ENCODE data around the gene ALDOC. TPM values are rescaled to one million over a fixed set of nuclear protein-coding genes. Genes with fewer than 3 reads are reported as not detected.

The ALDOC gene
- total and polyA plus RNA-seq, 10 of the 15 experiments (the other 5 are each of a cell fraction or from before 2014, with no cell fraction given) = 16.0 to 268 (median 78.2) TPM

- ChIA-PET SMC1A (ENCODE audit: uncharacterized antibody, unreplicated experiment) (interaction anchor here (0.8 to 3.5 kb wide), 4 partner anchors 8 to 221 kb away, joined by 3 to 8 read pairs (median 4); no protein-coding TSS in a partner anchor), RAD21 (ENCODE audit: unreplicated experiment) (no interaction called here), CTCF (interaction anchor here (4.8 kb wide), 1 partner anchor 8 kb away, joined by 20 read pairs; no protein-coding TSS in a partner anchor), POLR2A (interaction anchor here (0.5 to 1.4 kb wide), 4 partner anchors 49 to 179 kb away, joined by 3 to 4 read pairs (median 4); no protein-coding TSS in a partner anchor)
- Histone ChIP-seq H3K9ac (ENCODE audit: control insufficient read depth, insufficient read depth, low read length) (no peak overlapping the region), H3K27me3 (replicated peaks in 1 of 2; ENCODE audit: control insufficient read depth in 2 of 2, insufficient read depth in 2 of 2, low read length in 1 of 2) (no peaks in the 10 kb centered on the region), H3K79me2 (ENCODE audit: control insufficient read depth, insufficient read depth, low read length) (no peaks in the 10 kb centered on the region), H3K9me3 (replicated peaks; ENCODE audit: control insufficient read depth, insufficient read depth, low read length) (no peaks in the 10 kb centered on the region), H3K4me1 (ENCODE audit: control insufficient read depth, insufficient read depth, low read length) (no peaks in the 10 kb centered on the region; the same call in none of the 2 replicates), H4K20me1 (ENCODE audit: control insufficient read depth, insufficient read depth) (no peaks in the 10 kb centered on the region), H3K4me3 (no peak overlapping the region), H3K4me2 (ENCODE audit: control insufficient read depth, insufficient read depth) (no peak overlapping the region), H2AFZ (ENCODE audit: control insufficient read depth, low read depth, low read length) (no peak overlapping the region), H3K27ac (ENCODE audit: control insufficient read depth, insufficient read depth) (no peak overlapping the region), H3K36me3 (ENCODE audit: control insufficient read depth in 2 of 2, insufficient read depth in 2 of 2, low read length in 1 of 2) (peaks cover 42 to 69% of the 10 kb centered on the region in 2 experiments)
- no TSS peak for BruUV-seq (replicated peaks)
- intact Hi-C loops (cut with micrococcal nuclease; ENCODE audit: unreplicated experiment) = loop anchor here (5.0 kb wide), 1 partner anchor 48 kb away; the partner anchor contains the start of gene PIGS
- FAIRE-seq = no peak
- in situ Hi-C loops (cut with MboI) = no loop called here
- no peak for DNase-seq (ENCODE audit: low read depth, low spot score)
- WGBS (ENCODE audit: insufficient coverage, insufficient replicate concordance, low lambda C conversion rate, missing lambda C conversion rate) = 81% methylated on average over 2 of the region's 2 CpGs
- ATAC-seq = no peak
- TF ChIP-seq RB1 (IDR thresholded peaks at IDR 0.05; ENCODE audit: borderline replicate concordance) (no peak), TCF3 (IDR thresholded peaks at IDR 0.05; ENCODE audit: borderline replicate concordance, insufficient read depth, low read depth, low read length) (no peak), ZNF274 (IDR thresholded peaks at IDR 0.05; ENCODE audit: insufficient read depth, insufficient read length) (no peak), CUX1 (IDR thresholded peaks at IDR 0.05; ENCODE audit: insufficient replicate concordance, low read depth, low read length) (no peak), HCFC1 (IDR thresholded peaks at IDR 0.05; ENCODE audit: low read length) (no peak), CBX3 (IDR thresholded peaks at IDR 0.05; ENCODE audit: borderline replicate concordance, low read depth) (no peak), SMARCA5 (IDR thresholded peaks at IDR 0.05) (no peak), ZBTB4 (CRISPR knock-in tag; IDR thresholded peaks at IDR 0.05) (no peak), NBN (IDR thresholded peaks at IDR 0.05) (no peak), SUPT20H (IDR thresholded peaks at IDR 0.05; ENCODE audit: borderline replicate concordance, control insufficient read depth, low read depth, low read length) (no peak), PAX8 (IDR thresholded peaks at IDR 0.05) (no peak), ZSCAN29 (IDR thresholded peaks at IDR 0.05) (no peak), CHD4 (IDR thresholded peaks at IDR 0.05) (no peak), FOXK2 (IDR thresholded peaks at IDR 0.05) (no peak), SMAD5 (IDR thresholded peaks at IDR 0.05; ENCODE audit: low read depth) (no peak), RELB (IDR thresholded peaks at IDR 0.05; ENCODE audit: low read depth) (no peak)
These were observed 43.3 kb upstream of the ALDOC start for GRCh38 chr17:28620010-28620409.
